Measurements from ENCODE around the gene GRPR. TPM values are rescaled to one million over a fixed set of nuclear protein-coding genes. Genes with fewer than 3 reads are reported as not detected.
A peak's percentile ranks its signal among the peaks of the same experiment; 100 is the strongest.

The GRPR gene
- total RNA-seq, 1 donor from 2014 or later, result not detected

GRCh38 chrX:16113978-16114565 is 9.3 kb upstream of the GRPR start:
- Mint-ChIP-seq H3K4me1 (ENCODE audit: low read depth) (peaks cover under 1% of the 10 kb centered on the region), H3K27ac (no peak overlapping the region)

GRCh38 chrX:16114611-16115010 is 8.8 kb upstream of the GRPR start:
- intact Hi-C loops (cut with micrococcal nuclease), result no loop called here

More at GRCh38 chrX:16113978-16114565, 9.3 kb upstream of the GRPR start:
- intact Hi-C loops (cut with micrococcal nuclease), result no loop called here
- no peak for DNase-seq (ENCODE audit: low spot score)
- H3K9me3 Mint-ChIP-seq, result peaks cover 1% of the 10 kb centered on the region
- no peaks in the 10 kb centered on the region for H3K36me3 Mint-ChIP-seq (ENCODE audit: low read depth)
- H3K4me3 Mint-ChIP-seq (ENCODE audit: low read depth), result no peak overlapping the region
- H3K27me3 Mint-ChIP-seq (ENCODE audit: low read depth), result peaks cover 6% of the 10 kb centered on the region

GRCh38 chrX:16119353-16120220 is 3.8 kb upstream of the GRPR start:
- Mint-ChIP-seq H3K4me1 (ENCODE audit: low read depth) (peaks cover 17% of the 10 kb centered on the region), H3K36me3 (ENCODE audit: low read depth) (no peaks in the 10 kb centered on the region), H3K27ac (no peak overlapping the region), H3K9me3 (peaks cover 4% of the 10 kb centered on the region), H3K4me3 (ENCODE audit: low read depth) (no peak overlapping the region), H3K27me3 (ENCODE audit: low read depth) (peaks cover 20% of the 10 kb centered on the region)
- intact Hi-C loops (cut with micrococcal nuclease), result no loop called here
- DNase-seq (ENCODE audit: low spot score), result no peak

More at GRCh38 chrX:16114611-16115010, 8.8 kb upstream of the GRPR start:
- H3K27me3 Mint-ChIP-seq (ENCODE audit: low read depth), result peaks cover 6% of the 10 kb centered on the region
- H3K36me3 Mint-ChIP-seq (ENCODE audit: low read depth), result no peaks in the 10 kb centered on the region
- peaks cover 6% of the 10 kb centered on the region for H3K4me1 Mint-ChIP-seq (ENCODE audit: low read depth)
- H3K27ac Mint-ChIP-seq, result no peak overlapping the region
- H3K9me3 Mint-ChIP-seq, result peaks cover 4% of the 10 kb centered on the region
- H3K4me3 Mint-ChIP-seq (ENCODE audit: low read depth), result no peak overlapping the region
- DNase-seq (ENCODE audit: low spot score), result no peak

GRCh38 chrX:16120431-16120830 is 2.9 kb upstream of the GRPR start:
- no peak for DNase-seq (ENCODE audit: low spot score)
- peaks cover 4% of the 10 kb centered on the region for H3K9me3 Mint-ChIP-seq
- no peak overlapping the region for H3K27ac Mint-ChIP-seq
- H3K36me3 Mint-ChIP-seq (ENCODE audit: low read depth), result no peaks in the 10 kb centered on the region
- H3K4me1 Mint-ChIP-seq (ENCODE audit: low read depth), result peaks cover 17% of the 10 kb centered on the region
- intact Hi-C loops (cut with micrococcal nuclease), result no loop called here
- peaks cover 21% of the 10 kb centered on the region for H3K27me3 Mint-ChIP-seq (ENCODE audit: low read depth)
- H3K4me3 Mint-ChIP-seq (ENCODE audit: low read depth), result peak overlapping the region; percentile 14

GRCh38 chrX:16124201-16124600 is 836 bp downstream of the GRPR start:
- Mint-ChIP-seq H3K36me3 (ENCODE audit: low read depth) (no peaks in the 10 kb centered on the region), H3K9me3 (peaks cover 2% of the 10 kb centered on the region), H3K4me3 (ENCODE audit: low read depth) (no peak overlapping the region), H3K4me1 (ENCODE audit: low read depth) (peaks cover 15% of the 10 kb centered on the region), H3K27me3 (ENCODE audit: low read depth) (peaks cover 29% of the 10 kb centered on the region), H3K27ac (no peak overlapping the region)
- no peak for DNase-seq (ENCODE audit: low spot score)
- intact Hi-C loops (cut with micrococcal nuclease), result no loop called here

- no peak overlapping the region for H3K4me3 Mint-ChIP-seq (ENCODE audit: low read depth)
- peaks cover 2% of the 10 kb centered on the region for H3K4me1 Mint-ChIP-seq (ENCODE audit: low read depth)
These were observed 2.3 kb downstream of the GRPR start for GRCh38 chrX:16125520-16126149.

GRCh38 chrX:16130707-16131106 is 7.3 kb downstream of the GRPR start:
- Mint-ChIP-seq H3K36me3 (ENCODE audit: low read depth) (no peaks in the 10 kb centered on the region), H3K9me3 (no peaks in the 10 kb centered on the region), H3K27ac (no peak overlapping the region), H3K4me1 (ENCODE audit: low read depth) (peaks cover 1% of the 10 kb centered on the region), H3K4me3 (ENCODE audit: low read depth) (no peak overlapping the region), H3K27me3 (ENCODE audit: low read depth) (peaks cover 30% of the 10 kb centered on the region)
- intact Hi-C loops (cut with micrococcal nuclease), result no loop called here
- DNase-seq (ENCODE audit: low spot score), result no peak

More at GRCh38 chrX:16125520-16126149, 2.3 kb downstream of the GRPR start:
- no peak overlapping the region for H3K27ac Mint-ChIP-seq
- peaks cover 33% of the 10 kb centered on the region for H3K27me3 Mint-ChIP-seq (ENCODE audit: low read depth)
- no peaks in the 10 kb centered on the region for H3K36me3 Mint-ChIP-seq (ENCODE audit: low read depth)
- DNase-seq (ENCODE audit: low spot score), result no peak
- intact Hi-C loops (cut with micrococcal nuclease), result no loop called here
- H3K9me3 Mint-ChIP-seq, result no peaks in the 10 kb centered on the region

- intact Hi-C loops (cut with micrococcal nuclease), result no loop called here
These were observed 11.6 kb downstream of the GRPR start for GRCh38 chrX:16134936-16135335.

GRCh38 chrX:16136080-16136479 is 12.7 kb downstream of the GRPR start:
- DNase-seq (ENCODE audit: low spot score), result no peak
- Mint-ChIP-seq H3K36me3 (ENCODE audit: low read depth) (no peaks in the 10 kb centered on the region), H3K9me3 (no peaks in the 10 kb centered on the region), H3K27me3 (ENCODE audit: low read depth) (peaks cover 21% of the 10 kb centered on the region), H3K27ac (no peak overlapping the region), H3K4me1 (ENCODE audit: low read depth) (peaks cover 1% of the 10 kb centered on the region), H3K4me3 (ENCODE audit: low read depth) (no peak overlapping the region)
- intact Hi-C loops (cut with micrococcal nuclease), result no loop called here

More at GRCh38 chrX:16134936-16135335, 11.6 kb downstream of the GRPR start:
- DNase-seq (ENCODE audit: low spot score), result no peak
- peaks cover 24% of the 10 kb centered on the region for H3K27me3 Mint-ChIP-seq (ENCODE audit: low read depth)
- no peak overlapping the region for H3K27ac Mint-ChIP-seq
- H3K9me3 Mint-ChIP-seq, result no peaks in the 10 kb centered on the region
- peaks cover 1% of the 10 kb centered on the region for H3K4me1 Mint-ChIP-seq (ENCODE audit: low read depth)
- H3K36me3 Mint-ChIP-seq (ENCODE audit: low read depth), result no peaks in the 10 kb centered on the region
- H3K4me3 Mint-ChIP-seq (ENCODE audit: low read depth), result no peak overlapping the region

- Mint-ChIP-seq H3K36me3 (ENCODE audit: low read depth) (no peaks in the 10 kb centered on the region), H3K27me3 (ENCODE audit: low read depth) (peaks cover 14% of the 10 kb centered on the region), H3K9me3 (no peaks in the 10 kb centered on the region), H3K4me3 (ENCODE audit: low read depth) (no peak overlapping the region), H3K4me1 (ENCODE audit: low read depth) (no peaks in the 10 kb centered on the region), H3K27ac (no peak overlapping the region)
- DNase-seq (ENCODE audit: low spot score), result no peak
- intact Hi-C loops (cut with micrococcal nuclease), result no loop called here
These were observed 14.2 kb downstream of the GRPR start for GRCh38 chrX:16137416-16138107.

GRCh38 chrX:16138108-16138427 is 14.7 kb downstream of the GRPR start:
- Mint-ChIP-seq H3K9me3 (no peaks in the 10 kb centered on the region), H3K36me3 (ENCODE audit: low read depth) (no peaks in the 10 kb centered on the region), H3K4me1 (ENCODE audit: low read depth) (no peaks in the 10 kb centered on the region), H3K4me3 (ENCODE audit: low read depth) (no peak overlapping the region), H3K27ac (no peak overlapping the region), H3K27me3 (ENCODE audit: low read depth) (peaks cover 14% of the 10 kb centered on the region)
- no peak for DNase-seq (ENCODE audit: low spot score)
- intact Hi-C loops (cut with micrococcal nuclease), result no loop called here

GRCh38 chrX:16140448-16140847 is 17.1 kb downstream of the GRPR start:
- intact Hi-C loops (cut with micrococcal nuclease), result no loop called here
- H3K4me1 Mint-ChIP-seq (ENCODE audit: low read depth), result no peaks in the 10 kb centered on the region
- H3K9me3 Mint-ChIP-seq, result no peaks in the 10 kb centered on the region
- H3K4me3 Mint-ChIP-seq (ENCODE audit: low read depth), result no peak overlapping the region
- H3K36me3 Mint-ChIP-seq (ENCODE audit: low read depth), result no peaks in the 10 kb centered on the region
- H3K27me3 Mint-ChIP-seq (ENCODE audit: low read depth), result peaks cover 5% of the 10 kb centered on the region
- DNase-seq (ENCODE audit: low spot score), result no peak
- no peak overlapping the region for H3K27ac Mint-ChIP-seq

Data from activated T-helper 2 cell treated with anti-CD3 and anti-CD28 coated beads, Interferon-gamma antibody, Interleukin-2, Interleukin-4, amounts not matched to agents 10 μg/mL and 5 μg/mL and 100 μg/mL, durations not matched to agents 14 hours and 24 hours and 36 hours (primary cell).